ENCODE results near the gene AMZ1.

GRCh38 chr7:2736411-2736914 lies 48.5 kb downstream of the AMZ1 start:
- TF ChIP-seq, protein P1, sequence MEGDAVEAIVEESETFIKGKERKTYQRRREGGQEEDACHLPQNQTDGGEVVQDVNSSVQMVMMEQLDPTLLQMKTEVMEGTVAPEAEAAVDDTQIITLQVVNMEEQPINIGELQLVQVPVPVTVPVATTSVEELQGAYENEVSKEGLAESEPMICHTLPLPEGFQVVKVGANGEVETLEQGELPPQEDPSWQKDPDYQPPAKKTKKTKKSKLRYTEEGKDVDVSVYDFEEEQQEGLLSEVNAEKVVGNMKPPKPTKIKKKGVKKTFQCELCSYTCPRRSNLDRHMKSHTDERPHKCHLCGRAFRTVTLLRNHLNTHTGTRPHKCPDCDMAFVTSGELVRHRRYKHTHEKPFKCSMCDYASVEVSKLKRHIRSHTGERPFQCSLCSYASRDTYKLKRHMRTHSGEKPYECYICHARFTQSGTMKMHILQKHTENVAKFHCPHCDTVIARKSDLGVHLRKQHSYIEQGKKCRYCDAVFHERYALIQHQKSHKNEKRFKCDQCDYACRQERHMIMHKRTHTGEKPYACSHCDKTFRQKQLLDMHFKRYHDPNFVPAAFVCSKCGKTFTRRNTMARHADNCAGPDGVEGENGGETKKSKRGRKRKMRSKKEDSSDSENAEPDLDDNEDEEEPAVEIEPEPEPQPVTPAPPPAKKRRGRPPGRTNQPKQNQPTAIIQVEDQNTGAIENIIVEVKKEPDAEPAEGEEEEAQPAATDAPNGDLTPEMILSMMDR (IDR thresholded peaks at IDR 0.05; ENCODE audit: low read depth, low read length) = no peak
- TF ChIP-seq EZH2phosphoT487 (IDR thresholded peaks at IDR 0.05; ENCODE audit: low read depth) = no peak
